Activated CD8-positive, alpha-beta T cell treated with anti-CD3 and anti-CD28 coated beads for 36 hours (primary cell): ENCODE measurements around the gene BMPR1A. TPM values are rescaled to one million over a fixed set of nuclear protein-coding genes. Genes with fewer than 3 reads are reported as not detected.
"Not testable (repeated sequence)": the region's sequence is repeated elsewhere in the genome, so short reads cannot be mapped to it uniquely, and the experiment has no call there.

Source experiments
- ATAC-seq: fragments of 200-7000 bp; cut with Tn5 transposase; one replicate; pipeline ENCODE4 v1.10.0; 2021; ENCODE audit warnings: mild to moderate bottlenecking, moderate library complexity
- CTCF ChIA-PET: fragments of 350-600 bp; sonication (Branson Sonifier 250); formaldehyde crosslinking; loops from one replicate; lab custom pipeline; 2021; ENCODE audit warnings: antibody characterized with exemption; lab: Charles Lee
- POLR2A ChIA-PET: fragments of 350-600 bp; sonication (Branson Sonifier 250); formaldehyde crosslinking; loops from one replicate; lab custom pipeline; 2021; ENCODE audit warnings: antibody characterized with exemption; lab: Charles Lee
- DNase-seq: peaks from one replicate; pipeline ENCODE4 v3.0.0-alpha.2; 2020
- H3K27ac Mint-ChIP-seq: one replicate; pipeline ENCODE4 v1.8.0; 2021; ENCODE audit warnings: mild to moderate bottlenecking, mixed read lengths
- H3K27me3 Mint-ChIP-seq: one replicate; pipeline ENCODE4 v1.8.0; 2021; ENCODE audit warnings: mixed read lengths
- H3K36me3 Mint-ChIP-seq: one replicate; pipeline ENCODE4 v1.8.0; 2021; ENCODE audit warnings: low read depth, mixed read lengths
- H3K4me1 Mint-ChIP-seq: one replicate; pipeline ENCODE4 v1.8.0; 2021; ENCODE audit warnings: low read depth, mixed read lengths
- H3K4me3 Mint-ChIP-seq: one replicate; pipeline ENCODE4 v1.8.0; 2021; ENCODE audit warnings: mild to moderate bottlenecking, moderate library complexity, mixed read lengths
- H3K9me3 Mint-ChIP-seq: one replicate; pipeline ENCODE4 v1.8.0; 2021; ENCODE audit warnings: mixed read lengths
- intact Hi-C: fragments of 100-400 bp; cut with micrococcal nuclease; formaldehyde crosslinking; loops from one replicate; pipeline ENCODE4 v1.10.0; 2022
- total RNA-seq, 2 experiments: library from RNA; stranded (reverse); gene quantifications; one replicate each; pipeline ENCODE4 v1.2.3, GENCODE V29; 2021
- TF ChIP-seq, protein P1 (sequence below): fragments of 200-600 bp; IDR thresholded peaks from one replicate; pipeline ENCODE4 v1.8.0; 2022; ENCODE audit warnings: antibody characterized with exemption, mild to moderate bottlenecking

The BMPR1A gene
- total RNA-seq, 2 experiments from 2014 or later = 6.6 to 6.9 TPM

DNA sequence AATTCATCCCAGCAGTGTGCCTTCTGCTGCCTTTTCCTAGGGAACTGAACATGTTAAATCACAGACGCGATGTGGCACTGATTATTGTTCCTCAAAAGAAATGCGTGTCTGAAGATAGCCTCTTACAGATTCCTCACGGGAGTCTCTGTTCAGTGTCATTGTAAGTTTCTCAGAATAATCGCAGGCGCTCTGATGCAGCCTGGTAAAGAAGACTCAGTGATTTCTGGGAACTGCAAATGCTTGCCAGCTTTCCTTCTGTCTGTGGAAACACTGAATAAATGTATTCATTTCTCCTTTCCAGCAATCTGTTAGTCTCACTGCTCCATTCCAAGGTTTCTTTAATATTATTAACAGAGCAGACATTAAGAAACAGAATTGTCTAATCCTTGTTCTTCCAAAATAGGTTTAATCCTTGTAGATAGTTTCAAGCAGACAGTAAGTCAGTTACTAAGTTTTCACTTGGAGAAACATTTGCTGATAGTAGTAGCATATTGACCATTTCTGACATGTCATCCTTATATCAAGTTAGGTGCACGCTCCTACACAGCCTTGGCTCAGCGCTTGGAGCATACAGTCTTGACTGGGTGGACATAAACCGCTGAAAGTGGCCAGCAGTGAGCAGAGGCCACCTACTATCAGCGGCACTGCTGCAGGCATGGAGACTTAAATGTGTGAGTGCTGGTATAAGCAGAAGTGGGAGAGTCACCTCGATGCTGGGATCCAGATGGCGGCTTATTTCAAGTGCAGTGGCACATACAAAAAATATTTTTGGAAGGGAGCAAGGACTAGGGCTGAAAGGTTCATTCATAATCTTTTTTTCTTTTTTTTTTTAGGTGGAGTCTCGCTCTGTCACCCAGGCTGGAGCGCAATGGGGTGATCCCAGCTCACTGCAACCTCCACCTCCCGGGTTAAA is 173.3 kb downstream of the BMPR1A start:
- intact Hi-C loops = no loop called here
- Mint-ChIP-seq H3K4me1 (peaks cover 6% of the 10 kb centered on the region), H3K27ac (no peak overlapping the region), H3K4me3 (no peak overlapping the region), H3K9me3 (no peaks in the 10 kb centered on the region), H3K36me3 (no peaks in the 10 kb centered on the region), H3K27me3 (no peaks in the 10 kb centered on the region)
- ATAC-seq (no peak), DNase-seq (no peak)
- POLR2A ChIA-PET = no interaction called here
- CTCF ChIA-PET = no interaction called here
- TF ChIP-seq, protein P1, sequence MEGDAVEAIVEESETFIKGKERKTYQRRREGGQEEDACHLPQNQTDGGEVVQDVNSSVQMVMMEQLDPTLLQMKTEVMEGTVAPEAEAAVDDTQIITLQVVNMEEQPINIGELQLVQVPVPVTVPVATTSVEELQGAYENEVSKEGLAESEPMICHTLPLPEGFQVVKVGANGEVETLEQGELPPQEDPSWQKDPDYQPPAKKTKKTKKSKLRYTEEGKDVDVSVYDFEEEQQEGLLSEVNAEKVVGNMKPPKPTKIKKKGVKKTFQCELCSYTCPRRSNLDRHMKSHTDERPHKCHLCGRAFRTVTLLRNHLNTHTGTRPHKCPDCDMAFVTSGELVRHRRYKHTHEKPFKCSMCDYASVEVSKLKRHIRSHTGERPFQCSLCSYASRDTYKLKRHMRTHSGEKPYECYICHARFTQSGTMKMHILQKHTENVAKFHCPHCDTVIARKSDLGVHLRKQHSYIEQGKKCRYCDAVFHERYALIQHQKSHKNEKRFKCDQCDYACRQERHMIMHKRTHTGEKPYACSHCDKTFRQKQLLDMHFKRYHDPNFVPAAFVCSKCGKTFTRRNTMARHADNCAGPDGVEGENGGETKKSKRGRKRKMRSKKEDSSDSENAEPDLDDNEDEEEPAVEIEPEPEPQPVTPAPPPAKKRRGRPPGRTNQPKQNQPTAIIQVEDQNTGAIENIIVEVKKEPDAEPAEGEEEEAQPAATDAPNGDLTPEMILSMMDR = no peak

DNA sequence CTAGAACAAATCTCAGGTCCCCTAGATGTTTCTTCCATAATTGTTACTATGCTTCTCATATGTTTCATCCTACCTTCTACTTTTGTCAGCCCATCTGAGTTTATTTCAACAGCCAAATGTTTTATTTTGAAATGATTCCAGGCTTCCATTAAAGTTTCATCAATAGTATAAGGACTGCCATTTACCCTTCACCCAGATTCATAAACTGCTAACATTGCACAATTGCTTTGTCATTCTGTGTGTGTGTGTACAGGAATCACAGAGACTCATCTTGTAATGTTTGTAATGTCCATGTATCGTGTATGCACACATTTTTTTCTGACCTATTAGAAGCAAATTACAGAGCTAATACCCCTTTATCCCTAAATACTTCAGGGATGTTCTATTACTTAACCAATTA is 175.5 kb downstream of the BMPR1A start:
- POLR2A ChIA-PET = no interaction called here
- H3K36me3 Mint-ChIP-seq = no peaks in the 10 kb centered on the region
- no peaks in the 10 kb centered on the region for H3K9me3 Mint-ChIP-seq
- ATAC-seq (no peak), DNase-seq (no peak)
- H3K27me3 Mint-ChIP-seq = no peaks in the 10 kb centered on the region
- no peak overlapping the region for H3K4me3 Mint-ChIP-seq
- TF ChIP-seq, protein P1 = no peak
- intact Hi-C loops = no loop called here
- CTCF ChIA-PET = no interaction called here
- peaks cover 6% of the 10 kb centered on the region for H3K4me1 Mint-ChIP-seq
- no peak overlapping the region for H3K27ac Mint-ChIP-seq

DNA sequence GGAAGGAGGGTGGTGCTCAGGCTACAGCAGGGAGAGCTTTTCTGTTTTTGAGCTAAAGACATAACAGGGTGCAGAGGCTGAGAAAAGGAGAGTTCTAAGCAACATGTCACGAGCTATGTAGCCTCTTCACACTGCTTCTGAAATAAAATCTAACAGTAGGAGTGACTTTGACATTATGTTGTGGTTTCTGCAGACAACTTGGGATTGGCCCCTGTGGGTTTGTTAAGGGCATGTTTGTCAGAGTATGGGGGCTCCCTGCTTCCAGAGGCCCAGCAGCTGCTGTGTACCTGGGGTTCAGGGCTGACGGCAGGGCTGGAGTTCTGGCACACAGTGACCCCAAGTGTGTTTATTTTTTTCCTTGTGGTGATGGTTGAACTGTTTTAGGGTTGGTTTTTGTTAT is 176.3 kb downstream of the BMPR1A start:
- Mint-ChIP-seq H3K27me3 (no peaks in the 10 kb centered on the region), H3K4me1 (peaks cover 6% of the 10 kb centered on the region), H3K9me3 (no peaks in the 10 kb centered on the region), H3K36me3 (no peaks in the 10 kb centered on the region), H3K27ac (no peak overlapping the region), H3K4me3 (no peak overlapping the region)
- no peak for DNase-seq
- ChIA-PET POLR2A (no interaction called here), CTCF (interaction anchor here (1.0 kb wide), 1 partner anchor 28 kb away, joined by 3 read pairs; no protein-coding TSS in a partner anchor)
- intact Hi-C loops = no loop called here
- peak; percentile 24 for ATAC-seq
- TF ChIP-seq, protein P1 = no peak

DNA sequence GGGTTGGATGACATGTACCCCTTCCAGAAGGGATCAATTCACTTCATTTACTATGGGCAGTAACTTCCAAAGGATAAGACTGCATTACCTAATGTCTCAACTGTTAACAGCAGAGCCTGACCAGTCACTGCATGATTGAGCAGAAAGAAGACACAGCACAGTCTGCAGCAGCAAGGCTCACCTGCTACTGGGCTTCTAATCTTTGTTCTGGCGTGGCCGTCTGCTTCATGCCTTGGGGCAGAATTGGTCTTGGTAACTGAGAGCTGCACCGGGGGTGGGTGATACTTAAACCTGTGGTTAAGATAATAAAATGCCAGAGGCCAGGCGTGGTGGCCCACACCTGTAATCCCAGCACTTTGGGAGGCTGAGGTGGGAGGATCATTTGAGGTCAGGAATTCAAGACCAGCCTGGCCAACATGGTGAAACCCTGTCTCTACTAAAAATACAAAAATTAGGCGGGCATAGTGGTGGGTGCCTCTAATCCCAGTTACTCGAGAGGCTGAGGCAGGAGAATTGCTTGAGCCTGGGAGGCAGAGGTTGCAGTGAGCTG is 177.8 kb downstream of the BMPR1A start:
- H3K27me3 Mint-ChIP-seq, intact Hi-C loops, H3K4me3 Mint-ChIP-seq, H3K27ac Mint-ChIP-seq, H3K4me1 Mint-ChIP-seq, DNase-seq, H3K36me3 Mint-ChIP-seq, H3K9me3 Mint-ChIP-seq, POLR2A ChIA-PET, CTCF ChIA-PET, ATAC-seq: not testable (repeated sequence)

DNA sequence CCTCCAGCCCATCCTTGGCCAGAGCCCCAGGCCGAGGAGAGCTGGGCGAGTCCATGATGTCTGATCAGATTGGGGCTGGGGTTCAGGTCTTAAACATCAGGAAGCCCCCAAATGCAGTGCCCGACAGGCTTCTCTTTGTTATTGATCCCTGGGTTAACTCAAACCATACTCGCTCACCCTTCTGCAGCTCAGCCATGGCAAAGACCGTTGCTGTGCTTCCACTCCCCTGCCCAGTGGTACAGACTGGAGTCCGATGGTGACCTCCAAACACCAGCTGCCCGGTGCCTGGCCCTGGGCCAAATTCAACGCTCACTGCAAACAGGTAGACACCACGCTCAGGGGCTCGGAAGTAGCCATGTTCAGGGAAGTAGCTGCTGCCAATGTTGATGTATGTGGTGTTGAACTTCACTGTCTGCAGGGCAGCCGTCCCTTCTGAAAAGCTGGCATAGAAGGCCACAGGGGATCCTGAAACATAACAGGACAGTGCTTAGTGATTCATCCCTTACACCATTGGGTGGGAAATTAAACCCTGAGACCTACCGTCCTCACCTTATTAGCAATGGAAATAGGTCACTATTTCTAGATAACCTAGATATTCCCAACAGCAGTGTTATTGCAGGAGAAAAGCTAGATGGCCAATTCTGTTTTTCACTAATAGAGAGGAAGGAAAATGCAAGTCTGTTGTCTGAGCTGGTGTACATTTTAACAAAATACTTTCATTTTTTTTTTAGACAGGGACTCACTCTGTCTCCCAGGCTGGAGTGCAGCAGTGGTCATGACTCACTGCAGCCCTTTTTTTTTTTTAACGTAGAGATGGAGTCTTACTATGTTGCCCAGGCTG is 180.5 kb downstream of the BMPR1A start:
- intact Hi-C loops = no loop called here
- POLR2A ChIA-PET = no interaction called here
- no peak for ATAC-seq

More for the DNA sequence above, 180.5 kb downstream of the BMPR1A start:
- Mint-ChIP-seq H3K4me1 (peaks cover 6% of the 10 kb centered on the region), H3K36me3 (no peaks in the 10 kb centered on the region), H3K27me3 (no peaks in the 10 kb centered on the region), H3K4me3 (no peak overlapping the region), H3K27ac (no peak overlapping the region), H3K9me3 (no peaks in the 10 kb centered on the region)
- CTCF ChIA-PET = interaction anchor here (0.6 to 5.2 kb wide), 5 partner anchors 10 to 451 kb away, joined by 3 to 45 read pairs (median 4); partner anchors contain the start of gene ADIRF
- TF ChIP-seq, protein P1 = no peak
- DNase-seq = no peak
